Endometrial microvascular endothelial cells (primary cell): Measurements from ENCODE around the gene UBN1. TPM values are rescaled to one million over a fixed set of nuclear protein-coding genes. Genes with fewer than 3 reads are reported as not detected.
"Not testable (repeated sequence)": the region's sequence is repeated elsewhere in the genome, so short reads cannot be mapped to it uniquely, and the experiment has no call there.

Experiments used
- in situ Hi-C: cut with HindIII; loops from 2 replicates; pipeline ENCODE4 v1.10.0; 2017; ENCODE audit warnings: low sequenced_read_pairs, low pct_unique_long_range_greater_than_20kb; ENCODE audit errors: inconsistent ontology term
- total RNA-seq: library from RNA; depleted of rRNA; stranded (reverse); fragments of >200 nt; gene quantifications from one replicate; pipeline ENCODE4 v1.2.3, GENCODE V29; 2015; ENCODE audit errors: inconsistent ontology term

UBN1 gene
- total RNA-seq, 1 donor from 2014 or later, result 28.2 TPM

DNA sequence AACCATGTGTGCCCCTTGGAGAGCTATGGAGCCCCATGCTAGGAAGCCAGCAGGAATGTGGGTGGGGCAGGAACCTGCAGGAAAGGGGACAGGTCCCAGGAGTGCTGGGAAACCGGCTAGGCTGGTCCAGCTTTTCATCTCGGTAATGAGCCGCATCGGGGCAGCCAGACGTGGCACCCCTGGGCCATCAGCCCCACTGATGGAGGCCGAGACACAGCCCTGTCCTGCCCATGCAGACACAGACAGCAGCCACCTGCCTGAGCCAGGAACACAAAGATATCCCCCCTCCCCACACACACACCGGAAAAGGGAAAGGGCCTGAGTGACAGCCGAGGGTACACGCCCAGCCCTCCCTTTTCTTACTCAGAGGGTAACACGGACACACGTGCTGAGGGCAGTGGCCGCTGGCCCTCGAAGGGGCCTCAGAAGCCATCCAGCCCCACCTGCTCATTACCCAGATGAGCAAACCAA is 71.5 kb downstream of the UBN1 start:
- in situ Hi-C loops, result no loop called here

DNA sequence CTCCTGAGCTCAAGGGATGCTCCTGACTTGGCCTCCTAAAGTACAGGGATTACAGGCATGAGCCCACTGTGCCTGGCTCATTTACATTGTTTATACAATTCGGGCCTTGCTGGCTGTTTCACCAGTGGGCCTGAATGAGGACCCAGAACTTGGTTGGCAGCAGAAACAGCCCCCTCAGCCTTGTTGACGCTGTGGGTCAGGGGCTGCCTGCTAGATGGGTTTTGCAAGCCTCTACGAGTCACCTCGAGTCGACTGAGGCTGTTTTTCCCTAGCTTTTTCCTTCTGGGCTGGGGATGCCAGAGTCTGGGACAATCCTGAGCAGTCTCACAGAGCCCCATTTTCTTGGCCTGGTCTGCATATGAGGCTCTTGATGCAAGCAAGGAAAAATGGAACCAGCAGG is 73.5 kb downstream of the UBN1 start:
- in situ Hi-C loops, result no loop called here

DNA sequence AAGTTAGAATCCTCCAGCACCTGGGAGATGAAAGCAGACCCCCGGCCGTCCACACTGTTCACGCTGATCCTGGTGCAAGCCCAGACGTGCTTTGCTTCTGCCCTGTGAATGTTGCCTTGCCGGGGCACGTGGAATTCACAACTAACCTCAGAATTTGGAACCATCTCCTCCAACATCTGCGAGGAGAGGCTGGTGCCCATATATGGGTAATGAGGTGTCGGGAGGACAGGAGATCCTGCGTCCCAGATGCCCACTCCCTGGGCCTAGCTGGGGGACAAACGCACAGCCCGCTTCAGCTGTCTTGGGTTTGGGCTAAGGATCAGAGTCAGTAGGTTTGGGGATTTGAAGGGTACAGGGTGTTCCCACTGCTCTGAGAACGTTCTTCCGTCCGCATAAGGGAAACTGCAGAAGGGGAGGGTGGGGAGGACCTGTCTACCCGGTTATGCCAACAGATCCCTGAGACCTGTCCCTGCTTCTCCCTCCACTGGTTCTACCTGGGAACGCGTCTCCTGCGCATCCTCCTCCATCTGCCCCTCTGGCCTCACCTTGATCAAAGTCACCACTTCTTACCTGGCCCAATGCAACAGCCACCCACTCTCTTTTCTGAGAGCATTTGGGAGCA is 75.6 kb downstream of the UBN1 start:
- in situ Hi-C loops, result no loop called here

DNA sequence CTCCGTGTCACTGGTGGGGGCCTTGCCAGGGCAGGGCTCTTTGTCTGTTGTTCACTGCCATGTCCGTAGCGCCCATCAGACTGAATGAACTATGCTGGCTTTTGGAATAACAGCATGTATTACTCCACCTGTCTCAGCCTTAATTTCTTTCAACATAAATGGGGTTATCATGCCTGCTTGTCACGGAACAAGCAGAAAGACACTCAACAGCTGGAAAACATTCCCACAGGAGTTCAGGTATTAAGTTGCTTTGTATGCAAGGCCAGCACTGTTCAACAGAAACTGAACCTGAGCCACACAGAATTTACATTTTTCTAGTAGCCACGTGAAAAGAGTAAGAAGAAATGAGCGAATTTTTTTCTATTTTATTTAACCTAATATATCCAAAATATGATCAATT is 76.6 kb downstream of the UBN1 start:
- in situ Hi-C loops, result no loop called here

DNA sequence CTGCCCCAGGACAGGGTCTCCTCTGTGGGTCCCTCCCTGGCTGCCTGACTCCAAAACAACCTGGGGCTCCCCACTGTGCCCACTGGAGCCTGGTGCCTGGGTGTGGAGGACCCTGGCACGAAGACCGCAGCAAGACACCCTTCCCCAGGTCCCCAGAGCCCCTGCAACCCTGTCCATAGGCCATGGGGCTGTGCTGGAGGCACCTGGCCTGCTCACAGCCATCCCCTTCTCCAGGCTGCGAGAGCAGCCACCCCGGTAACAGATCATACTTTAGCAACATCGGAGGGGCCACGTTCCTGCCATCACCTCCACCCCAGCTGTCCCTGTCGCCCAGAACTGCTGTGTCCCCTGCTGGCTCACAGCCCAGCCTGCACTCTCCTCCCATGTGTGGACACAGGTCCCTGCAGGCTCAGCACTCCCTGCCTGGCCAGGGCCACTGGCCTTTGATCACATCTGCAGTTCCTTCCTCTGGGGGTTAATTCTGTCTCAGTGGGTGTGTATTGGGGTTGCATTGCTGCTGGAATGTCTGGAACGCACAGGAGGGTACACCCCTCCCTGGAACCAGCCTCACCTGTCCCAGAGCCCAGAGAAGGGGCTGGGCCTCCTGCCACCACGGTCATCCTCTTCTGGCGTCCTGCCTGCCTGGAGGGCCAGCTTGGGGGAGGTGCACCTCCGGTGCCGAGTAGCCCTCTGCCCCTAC is 77.5 kb downstream of the UBN1 start:
- in situ Hi-C loops, result no loop called here

DNA sequence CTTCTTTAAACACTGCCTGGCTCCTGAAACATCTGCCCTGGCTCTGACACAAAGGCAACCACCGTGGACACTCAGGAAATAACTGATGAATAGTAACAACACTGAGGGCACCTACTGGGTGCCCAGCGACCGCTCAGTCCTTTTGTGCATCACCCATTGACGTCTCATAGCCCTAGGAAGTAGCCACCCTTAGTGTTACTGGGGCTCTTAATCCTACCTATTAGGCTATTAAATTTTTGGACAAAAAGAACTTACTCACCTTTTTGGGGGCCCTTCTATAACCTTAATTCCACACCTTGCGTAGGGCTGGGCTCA is 78.0 kb downstream of the UBN1 start:
- in situ Hi-C loops, result no loop called here

DNA sequence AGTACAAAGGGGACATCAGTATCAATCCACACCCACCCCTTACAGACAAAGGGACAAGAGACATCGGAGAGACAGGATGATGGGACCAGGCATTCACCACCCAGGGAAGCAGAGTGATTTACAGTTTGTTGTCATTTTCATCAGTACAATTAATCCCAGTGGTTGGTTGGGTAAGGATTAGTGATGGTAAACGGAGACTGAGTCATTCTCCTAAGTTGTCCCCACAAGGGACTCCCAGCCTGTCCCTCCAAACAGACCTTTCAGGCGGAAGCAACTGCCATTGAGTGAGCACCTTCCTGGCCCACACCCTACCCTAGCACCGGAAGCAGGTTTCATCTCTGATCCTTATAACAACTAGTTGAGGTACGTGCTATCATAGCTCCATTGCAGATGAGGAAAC is 78.5 kb downstream of the UBN1 start:
- in situ Hi-C loops, result no loop called here

DNA sequence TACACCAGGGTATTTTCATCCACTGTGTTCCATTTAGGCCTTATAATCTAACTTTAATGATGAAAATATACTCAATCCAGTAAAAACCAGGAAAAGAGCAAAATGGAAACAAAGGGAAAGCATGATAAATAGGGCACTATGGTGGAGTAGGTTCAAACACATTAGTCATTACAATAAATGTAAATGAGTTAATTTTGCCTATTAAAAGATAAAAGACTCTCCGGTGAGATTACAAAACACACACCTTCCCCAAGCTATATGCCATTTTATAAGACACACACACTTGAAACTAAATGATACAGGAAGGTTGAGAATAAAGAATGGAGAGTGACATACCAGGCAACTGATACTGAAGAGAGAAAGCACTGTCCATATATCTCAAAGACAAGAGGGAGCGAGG is 79.6 kb downstream of the UBN1 start:
- in situ Hi-C loops, result no loop called here

DNA sequence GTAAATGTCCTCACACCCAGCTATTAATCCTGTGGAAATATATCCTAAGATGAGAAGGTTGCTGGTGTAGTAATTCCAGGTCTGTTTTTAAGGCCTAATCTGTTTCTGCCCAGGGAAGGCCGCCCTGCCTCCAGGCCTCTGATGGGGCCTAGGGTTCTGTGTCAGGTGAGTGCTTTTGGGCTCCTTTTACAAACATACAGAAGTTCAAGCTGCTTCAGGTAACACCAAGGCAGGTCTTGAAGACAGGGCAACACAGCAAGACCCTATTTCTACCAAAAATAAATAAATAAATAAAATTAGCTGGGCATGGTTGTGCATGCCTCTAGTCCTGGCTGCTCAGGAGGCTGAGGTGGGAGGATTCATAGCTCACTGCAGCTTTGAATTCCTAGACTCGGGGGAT is 80.4 kb downstream of the UBN1 start:
- in situ Hi-C loops, result no loop called here

DNA sequence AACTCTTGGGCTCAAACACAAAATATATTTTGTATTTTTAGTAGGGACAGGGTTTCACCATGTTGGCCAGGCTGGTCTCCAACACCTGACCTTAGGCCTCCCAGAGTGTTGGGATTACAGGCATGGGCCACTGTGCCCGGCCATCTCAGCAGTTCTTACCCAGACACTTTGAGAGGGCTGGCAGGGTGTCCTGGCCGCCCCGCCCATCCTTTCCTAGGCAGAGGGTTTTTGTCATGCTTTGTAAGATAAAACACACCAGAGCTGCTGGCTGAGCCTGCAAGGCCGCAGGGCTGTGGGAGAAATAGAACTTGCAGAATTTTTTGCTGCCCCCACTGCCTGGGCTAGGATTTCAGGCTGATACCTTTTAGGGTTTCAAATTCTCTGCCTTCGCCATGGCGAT is 80.9 kb downstream of the UBN1 start:
- in situ Hi-C loops, result no loop called here

DNA sequence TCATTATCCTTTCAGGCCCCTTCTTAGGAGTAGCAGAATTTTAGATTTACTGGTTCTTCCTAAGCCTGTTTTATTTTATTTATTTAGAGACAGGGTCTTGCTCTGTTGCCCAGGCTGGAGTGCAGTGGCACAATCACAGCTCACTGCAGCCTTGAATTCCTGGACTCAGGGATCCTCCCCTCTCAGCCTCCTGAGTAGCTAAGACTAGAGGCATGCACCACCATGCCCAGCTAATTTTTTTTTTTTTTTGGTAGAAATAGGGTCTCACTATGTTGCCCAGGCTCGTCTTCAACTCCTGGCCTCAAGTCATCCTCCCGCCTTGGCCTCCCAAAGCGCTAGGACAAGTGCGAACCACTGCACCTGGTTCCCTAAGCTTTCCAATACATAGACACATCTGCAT is 82.3 kb downstream of the UBN1 start:
- in situ Hi-C loops, result not testable (repeated sequence)

DNA sequence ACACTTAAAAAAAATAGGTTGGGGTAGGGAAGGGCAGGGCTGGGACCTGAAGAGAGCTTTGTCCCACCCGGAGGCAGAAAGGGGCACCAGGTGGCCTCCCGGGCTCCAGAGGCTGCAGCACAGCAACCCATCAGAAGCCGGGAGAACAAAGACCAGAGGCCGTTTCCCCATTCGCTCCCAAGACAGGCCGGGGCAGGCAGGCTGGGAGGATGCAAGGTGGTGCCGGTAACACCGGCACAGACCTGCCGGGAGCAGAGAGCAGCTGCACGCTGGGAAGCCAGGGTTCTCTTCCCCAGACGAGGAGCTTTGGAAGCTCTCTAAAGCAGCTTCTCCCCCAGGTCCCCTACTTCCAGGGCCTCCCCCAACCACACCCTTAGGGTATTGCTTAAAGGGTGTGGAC is 84.1 kb downstream of the UBN1 start:
- in situ Hi-C loops, result no loop called here

Other genes starting within 250 kb of the UBN1 start
- gene UBALD1, start 232.6 kb upstream of the UBN1 start, total RNA-seq, result 2.5 TPM
- gene MGRN1, start 222.7 kb upstream of the UBN1 start, total RNA-seq, result 52.2 TPM
- gene NUDT16L1, start 153.9 kb upstream of the UBN1 start, total RNA-seq, result 23.7 TPM
- 10.5 TPM for gene ANKS3, start 113.2 kb upstream of the UBN1 start, total RNA-seq
- gene DNAAF8, start 112.9 kb upstream of the UBN1 start, total RNA-seq, result not detected
- 13.9 TPM for gene ZNF500, start 80.3 kb upstream of the UBN1 start, total RNA-seq
- not detected for gene SEPTIN12, start 59.1 kb upstream of the UBN1 start, total RNA-seq
- not detected for gene SMIM22, start 52.1 kb upstream of the UBN1 start, total RNA-seq
- gene ROGDI, start 44.8 kb upstream of the UBN1 start, total RNA-seq, result 15.6 TPM
- gene GLYR1, start 193 bp upstream of the UBN1 start, total RNA-seq, result 58.4 TPM
- not detected for gene PPL, start 89.7 kb downstream of the UBN1 start, total RNA-seq
- not detected for gene SEC14L5, start 110.8 kb downstream of the UBN1 start, total RNA-seq
- 40.3 TPM for gene NAGPA, start 186.5 kb downstream of the UBN1 start, total RNA-seq
- not detected for gene C16orf89, start 218.5 kb downstream of the UBN1 start, total RNA-seq
- gene ALG1, start 224.4 kb downstream of the UBN1 start, total RNA-seq, result 46.5 TPM